ENCODE results near the gene KLK11. TPM values are rescaled to one million over a fixed set of nuclear protein-coding genes. Genes with fewer than 3 reads are reported as not detected.

KLK11 gene
- total and polyA plus RNA-seq, 10 of the 15 experiments (the other 5 are each of a cell fraction or from before 2014, with no cell fraction given): not detected

GRCh38 chr19:51027126-51027806 lies 850 bp upstream of the KLK11 start:
- H3K4me3 ChIP-seq: no peak overlapping the region
- ChIA-PET POLR2A (no interaction called here), SMC1A (ENCODE audit: uncharacterized antibody, unreplicated experiment) (no interaction called here)
- TF ChIP-seq ZNF592 (IDR thresholded peaks at IDR 0.05) (no peak), CBX3 (IDR thresholded peaks at IDR 0.05; ENCODE audit: borderline replicate concordance, low read depth) (no peak), RFX5 (IDR thresholded peaks at IDR 0.05; ENCODE audit: low read depth, low read length) (no peak), SIN3A (IDR thresholded peaks at IDR 0.05; ENCODE audit: low read depth, low read length) (no peak), RB1 (IDR thresholded peaks at IDR 0.05; ENCODE audit: borderline replicate concordance) (no peak), TBL1XR1 (IDR thresholded peaks at IDR 0.05; ENCODE audit: low read depth, low read length) (no peak), POLR2AphosphoS5 (IDR thresholded peaks at IDR 0.05; ENCODE audit: low read length) (no peak), IRF5 (IDR thresholded peaks at IDR 0.05; ENCODE audit: borderline replicate concordance) (no peak), NR2C2 (IDR thresholded peaks at IDR 0.05; ENCODE audit: borderline replicate concordance, control insufficient read depth, insufficient read length, low read depth) (no peak), POLR2A (IDR thresholded peaks at IDR 0.05; ENCODE audit: low read depth, low read length) (no peak), REST (IDR thresholded peaks at IDR 0.05; ENCODE audit: low read depth, low read length) (no peak), SUPT20H (IDR thresholded peaks at IDR 0.05; ENCODE audit: borderline replicate concordance, control insufficient read depth, low read depth, low read length) (no peak), JUNB (IDR thresholded peaks at IDR 0.05) (no peak), YY1 (IDR thresholded peaks at IDR 0.05; ENCODE audit: low read depth, low read length) (no peak), KAT2A (conservative IDR thresholded peaks at IDR 0.05; ENCODE audit: control insufficient read depth, low read depth, low read length) (no peak)
- TF ChIP-seq, protein P1, sequence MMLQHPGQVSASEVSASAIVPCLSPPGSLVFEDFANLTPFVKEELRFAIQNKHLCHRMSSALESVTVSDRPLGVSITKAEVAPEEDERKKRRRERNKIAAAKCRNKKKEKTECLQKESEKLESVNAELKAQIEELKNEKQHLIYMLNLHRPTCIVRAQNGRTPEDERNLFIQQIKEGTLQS (IDR thresholded peaks at IDR 0.05; ENCODE audit: borderline replicate concordance, extremely low read depth, low read depth, low read length): no peak

More at GRCh38 chr19:51027126-51027806, 850 bp upstream of the KLK11 start:
- ATAC-seq (no peak), DNase-seq (ENCODE audit: low read depth, low spot score) (no peak), FAIRE-seq (no peak)
- BruUV-seq (replicated peaks): no TSS peak
- Histone ChIP-seq H3K4me2 (ENCODE audit: control insufficient read depth, insufficient read depth) (no peak overlapping the region), H3K27me3 (replicated peaks in 1 of 2; ENCODE audit: control insufficient read depth in 2 of 2, insufficient read depth in 2 of 2, low read length in 1 of 2) (no peaks in the 10 kb centered on the region; a peak in 1 of 4 replicates), H3K9ac (ENCODE audit: control insufficient read depth, insufficient read depth, low read length) (no peak overlapping the region), H3K79me2 (ENCODE audit: control insufficient read depth, insufficient read depth, low read length) (no peaks in the 10 kb centered on the region), H3K9me3 (replicated peaks; ENCODE audit: control insufficient read depth, insufficient read depth, low read length) (no peaks in the 10 kb centered on the region), H3K36me3 (ENCODE audit: control insufficient read depth in 2 of 2, insufficient read depth in 2 of 2, low read length in 1 of 2) (no peaks in the 10 kb centered on the region), H3K27ac (ENCODE audit: control insufficient read depth, insufficient read depth) (no peak overlapping the region), H2AFZ (ENCODE audit: control insufficient read depth, low read depth, low read length) (no peak overlapping the region), H4K20me1 (ENCODE audit: control insufficient read depth, insufficient read depth) (no peaks in the 10 kb centered on the region), H3K4me1 (ENCODE audit: control insufficient read depth, insufficient read depth, low read length) (no peaks in the 10 kb centered on the region)
- ChIA-PET RAD21 (ENCODE audit: unreplicated experiment) (no interaction called here), CTCF (no interaction called here)
- intact Hi-C loops (cut with micrococcal nuclease; ENCODE audit: unreplicated experiment) (no loop called here), in situ Hi-C loops (cut with MboI) (no loop called here)
- WGBS (ENCODE audit: insufficient coverage, insufficient replicate concordance, low lambda C conversion rate, missing lambda C conversion rate): 24% methylated on average over 14 of the region's 14 CpGs
